Astrocyte of the spinal cord (primary cell): ENCODE results near the gene ZNF324.
"Not testable (repeated sequence)": the region's sequence is repeated elsewhere in the genome, so short reads cannot be mapped to it uniquely, and the experiment has no call there.

Experiments used
- DNase-seq: peaks from one replicate; pipeline ENCODE4 v3.0.0; 2011; ENCODE audit warnings: low read depth, low spot score
- H3K4me3 ChIP-seq: 2 replicates; pipeline ENCODE4 v1.5.1; 2011; ENCODE audit warnings: low read depth, mild to moderate bottlenecking, low read length, moderate library complexity
- CTCF ChIP-seq: IDR thresholded peaks from 2 replicates; pipeline ENCODE4 v1.5.1; 2012; ENCODE audit warnings: low read depth, mild to moderate bottlenecking, low read length, inconsistent platforms
- in situ Hi-C: cut with HindIII; loops from 2 replicates; pipeline ENCODE4 v1.10.0; 2017; ENCODE audit warnings: low sequenced_read_pairs

The ZNF324 gene

GRCh38 chr19:58484349-58484748 is 17.5 kb downstream of the ZNF324 start:
- TF ChIP-seq CTCF = peak; percentile 6
- H3K4me3 ChIP-seq, in situ Hi-C loops: not testable (repeated sequence)

GRCh38 chr19:58491393-58491792 is 24.5 kb downstream of the ZNF324 start:
- in situ Hi-C loops = no loop called here
- no peak for TF ChIP-seq CTCF
- DNase-seq = no peak
- no peak overlapping the region for H3K4me3 ChIP-seq

More at GRCh38 chr19:58484349-58484748, 17.5 kb downstream of the ZNF324 start:
- DNase-seq = not testable (repeated sequence)

GRCh38 chr19:58492265-58492664 is 25.4 kb downstream of the ZNF324 start:
- DNase-seq = no peak
- in situ Hi-C loops = no loop called here
- H3K4me3 ChIP-seq = no peak overlapping the region
- TF ChIP-seq CTCF = no peak

- no peak overlapping the region for H3K4me3 ChIP-seq
- DNase-seq = no peak
- TF ChIP-seq CTCF = no peak
- in situ Hi-C loops = no loop called here
Observed at GRCh38 chr19:58497634-58498170, 30.8 kb downstream of the ZNF324 start.

- in situ Hi-C loops = no loop called here
- H3K4me3 ChIP-seq = peak overlapping the region; percentile 54
- TF ChIP-seq CTCF = no peak
- no peak for DNase-seq
Observed at GRCh38 chr19:58498316-58499020, 31.6 kb downstream of the ZNF324 start.

- TF ChIP-seq CTCF = peak; percentile 41
- peak; percentile 99 for DNase-seq
- in situ Hi-C loops = no loop called here
- H3K4me3 ChIP-seq = peak overlapping the region; percentile 54
Observed at GRCh38 chr19:58499021-58499927, 32.4 kb downstream of the ZNF324 start.
